GM19240 (cell line): ENCODE measurements around the gene UBE2N.

Source experiments
- DNase-seq: peaks from one replicate; pipeline ENCODE4 v3.0.0; 2011; ENCODE audit warnings: low spot score; ENCODE audit not compliant: insufficient read length

The UBE2N gene

DNA sequence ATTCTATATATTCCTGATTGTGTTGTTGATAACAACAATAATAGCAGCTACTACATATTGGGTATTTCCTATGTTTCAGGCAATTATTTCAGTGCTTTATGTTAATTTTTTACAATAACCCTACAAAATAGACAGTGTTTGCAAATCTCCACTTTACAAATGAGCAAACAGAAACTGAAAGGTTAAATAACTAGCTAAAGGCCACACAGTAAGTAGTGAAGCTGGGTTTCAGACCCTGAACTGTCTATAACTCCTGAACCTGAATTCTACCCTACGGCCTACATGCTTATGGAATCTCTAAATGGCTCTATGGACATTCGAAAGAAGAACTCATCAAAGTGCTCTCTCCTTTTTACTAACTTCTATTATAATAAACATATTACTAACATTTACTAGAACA is 83.7 kb downstream of the UBE2N start:
- no peak for DNase-seq

DNA sequence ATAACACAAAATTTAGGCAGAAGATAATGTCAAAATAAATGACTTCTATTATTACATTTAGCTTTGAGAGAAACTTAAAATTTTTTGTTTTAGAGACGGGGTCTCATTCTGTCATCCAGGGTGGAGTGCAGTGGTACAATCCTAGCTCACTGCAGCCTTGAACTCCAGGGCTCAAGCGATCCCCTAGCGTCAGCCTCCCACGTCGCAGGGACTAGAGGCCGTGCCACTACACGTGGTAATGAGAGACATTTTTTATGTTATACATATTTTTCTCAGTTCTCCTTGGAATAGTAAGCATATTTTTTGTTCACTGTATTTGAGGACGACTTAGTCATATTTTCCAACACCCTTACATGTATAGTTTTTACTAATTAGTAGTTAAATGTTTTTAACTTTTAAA is 85.5 kb downstream of the UBE2N start:
- no peak for DNase-seq
